Gastrocnemius medialis (tissue), 4 donors: ENCODE data around the gene SLC24A3.

ENCODE experiments used
- POLR2A ChIP-seq, 2 donors: fragments of 450-650 bp; IDR thresholded peaks; one replicate each; pipeline ENCODE4 v1.6.1; 2017; ENCODE audit warnings: antibody characterized with exemption in 2 of 2, mild to moderate bottlenecking in 2 of 2, moderate library complexity in 2 of 2
- TF ChIP-seq, protein P1 (sequence below), 5 experiments: fragments of 450-650 bp in 3 of 5; fragments of 200-600 bp in 2 of 5; sonication (generic) in 2 of 5; IDR thresholded peaks in 4 of 5; conservative IDR thresholded peaks in 1 of 5; 1 replicate in 4 of 5; 2 replicates in 1 of 5; pipeline ENCODE4 v1.5.1; 2016 to 2019; ENCODE audit warnings: antibody characterized with exemption in 5 of 5, mild to moderate bottlenecking in 3 of 5, moderate library complexity in 3 of 5

- TF ChIP-seq, protein P1, sequence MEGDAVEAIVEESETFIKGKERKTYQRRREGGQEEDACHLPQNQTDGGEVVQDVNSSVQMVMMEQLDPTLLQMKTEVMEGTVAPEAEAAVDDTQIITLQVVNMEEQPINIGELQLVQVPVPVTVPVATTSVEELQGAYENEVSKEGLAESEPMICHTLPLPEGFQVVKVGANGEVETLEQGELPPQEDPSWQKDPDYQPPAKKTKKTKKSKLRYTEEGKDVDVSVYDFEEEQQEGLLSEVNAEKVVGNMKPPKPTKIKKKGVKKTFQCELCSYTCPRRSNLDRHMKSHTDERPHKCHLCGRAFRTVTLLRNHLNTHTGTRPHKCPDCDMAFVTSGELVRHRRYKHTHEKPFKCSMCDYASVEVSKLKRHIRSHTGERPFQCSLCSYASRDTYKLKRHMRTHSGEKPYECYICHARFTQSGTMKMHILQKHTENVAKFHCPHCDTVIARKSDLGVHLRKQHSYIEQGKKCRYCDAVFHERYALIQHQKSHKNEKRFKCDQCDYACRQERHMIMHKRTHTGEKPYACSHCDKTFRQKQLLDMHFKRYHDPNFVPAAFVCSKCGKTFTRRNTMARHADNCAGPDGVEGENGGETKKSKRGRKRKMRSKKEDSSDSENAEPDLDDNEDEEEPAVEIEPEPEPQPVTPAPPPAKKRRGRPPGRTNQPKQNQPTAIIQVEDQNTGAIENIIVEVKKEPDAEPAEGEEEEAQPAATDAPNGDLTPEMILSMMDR (IDR thresholded peaks at IDR 0.05 in 4 of 5, conservative IDR thresholded peaks at IDR 0.05 in 1 of 5) = no peak
- no peak for TF ChIP-seq POLR2A (IDR thresholded peaks at IDR 0.05)
Observed at GRCh38 chr20:19501476-19502115, 289.2 kb downstream of the SLC24A3 start.
